GM21825 (cell line): ENCODE results near the gene C19orf53.

Experiments used
- ATAC-seq: cut with Tn5 transposase; IDR thresholded peaks from one replicate; pipeline ENCODE4 v1.9.1; 2021; ENCODE audit warnings: mild to moderate bottlenecking, moderate library complexity; ENCODE audit not compliant: unreplicated experiment

The C19orf53 gene

DNA sequence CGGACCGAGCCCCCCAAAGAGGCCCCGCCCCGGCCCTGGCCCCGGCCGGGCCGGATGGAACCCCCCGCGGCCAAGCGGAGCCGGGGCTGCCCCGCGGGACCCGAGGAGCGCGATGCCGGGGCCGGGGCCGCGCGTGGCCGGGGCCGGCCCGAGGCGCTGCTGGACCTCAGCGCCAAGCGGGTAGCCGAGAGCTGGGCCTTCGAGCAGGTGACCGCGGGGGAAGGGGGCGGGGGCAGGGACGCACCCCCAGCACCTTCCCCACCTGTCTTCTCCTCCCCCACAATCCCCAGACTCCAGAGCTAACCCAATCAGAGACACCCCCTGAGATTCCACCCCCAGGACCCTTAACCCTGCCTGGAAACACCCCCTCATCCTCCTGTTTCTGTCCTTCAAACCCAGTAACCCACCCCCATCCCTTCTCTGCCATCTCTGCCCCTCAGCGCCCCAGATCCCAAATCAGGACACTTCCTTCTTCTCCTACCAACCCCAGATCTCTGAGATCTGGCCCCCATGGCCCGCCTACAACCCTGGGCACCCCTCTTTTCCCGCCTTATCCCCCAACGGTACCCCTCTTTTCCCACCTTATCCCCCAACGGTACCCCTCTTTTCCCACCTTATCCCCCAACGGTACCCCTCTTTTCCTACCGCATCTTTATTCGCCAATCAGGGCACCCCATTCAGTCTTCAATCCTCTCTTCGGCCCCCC, 21.5 kb downstream of the C19orf53 start:
- ATAC-seq, result peak; percentile 29

GRCh38 chr19:13796301-13797057, 22.2 kb downstream of the C19orf53 start:
- no peak for ATAC-seq

DNA sequence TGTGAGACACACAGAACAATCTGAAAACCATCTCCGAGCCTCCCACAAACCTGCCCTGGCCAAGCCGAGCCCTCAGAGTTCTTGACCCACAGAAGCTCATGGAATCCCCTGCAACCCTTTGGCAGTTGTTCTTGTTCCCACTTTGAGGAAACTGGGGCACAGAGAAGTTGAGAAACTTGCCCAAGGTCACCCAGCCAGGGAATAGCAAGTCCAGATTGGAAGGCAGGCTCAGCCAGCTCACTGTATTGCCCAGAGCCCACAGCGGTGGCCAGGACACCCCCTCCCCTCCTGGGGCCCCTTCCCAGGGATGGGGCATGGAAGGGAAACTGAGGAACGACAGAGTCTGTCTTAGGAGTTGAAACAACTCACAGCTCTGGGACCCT, 22.8 kb downstream of the C19orf53 start:
- no peak for ATAC-seq

- no peak for ATAC-seq
These were observed 23.6 kb downstream of the C19orf53 start for GRCh38 chr19:13797870-13798269.

GRCh38 chr19:13799669-13800068, 25.4 kb downstream of the C19orf53 start:
- no peak for ATAC-seq

DNA sequence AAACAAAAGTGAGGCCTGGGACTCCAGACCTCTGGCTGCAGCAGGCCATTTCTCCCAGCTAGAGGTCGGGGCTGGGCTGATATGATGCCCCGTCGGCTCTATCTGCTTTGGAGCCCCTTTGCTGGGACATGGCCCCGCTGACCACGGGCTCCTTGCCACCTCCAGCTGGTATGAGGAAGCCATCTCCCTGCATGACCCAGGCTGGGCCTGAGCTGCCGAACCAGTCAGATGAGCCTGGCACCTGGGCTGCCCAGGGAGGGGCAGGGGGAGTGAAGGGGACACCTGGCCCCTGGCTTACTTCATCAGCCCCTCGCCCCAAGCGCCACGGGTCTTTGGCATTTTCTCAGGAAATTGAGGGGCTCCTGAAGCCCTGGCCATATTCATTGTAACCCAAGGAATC, 28.8 kb downstream of the C19orf53 start:
- ATAC-seq, result no peak

DNA sequence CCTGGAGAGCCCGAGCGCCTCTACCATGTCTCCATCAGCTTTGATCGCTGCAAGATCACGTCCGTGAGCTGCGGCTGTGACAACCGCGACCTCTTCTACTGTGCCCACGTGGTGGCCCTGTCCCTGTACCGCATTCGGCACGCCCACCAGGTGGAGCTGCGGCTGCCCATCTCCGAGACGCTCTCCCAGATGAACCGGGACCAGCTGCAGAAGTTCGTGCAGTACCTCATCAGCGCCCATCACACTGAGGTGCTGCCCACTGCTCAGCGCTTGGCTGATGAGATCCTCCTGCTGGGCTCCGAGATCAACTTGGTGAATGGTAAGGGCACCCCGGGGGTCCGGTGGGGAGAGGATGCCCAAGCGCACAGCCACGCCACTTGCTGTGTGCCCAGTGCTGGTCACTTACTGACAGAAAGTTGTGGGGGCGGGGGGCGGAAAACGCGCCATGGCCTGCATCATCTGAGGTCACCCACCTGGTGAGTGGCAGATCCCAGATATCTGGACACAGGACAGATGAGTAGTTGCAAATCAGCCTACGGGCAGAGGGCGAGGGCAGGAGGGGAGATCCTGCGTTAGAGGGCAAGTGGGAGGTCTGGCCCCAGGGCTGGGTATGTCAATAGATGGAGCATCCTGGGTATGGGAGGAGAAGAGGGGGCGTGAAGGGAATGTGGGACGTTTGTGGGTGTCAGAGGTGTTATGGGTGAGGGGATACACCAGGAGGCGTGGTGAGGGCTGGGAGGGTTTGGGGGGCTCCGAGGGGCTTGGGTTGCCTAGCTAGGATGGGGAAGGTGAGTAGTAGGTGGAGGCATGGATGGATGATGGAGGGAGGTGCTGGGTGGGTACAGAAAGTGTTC, 30.8 kb downstream of the C19orf53 start:
- ATAC-seq, result no peak

DNA sequence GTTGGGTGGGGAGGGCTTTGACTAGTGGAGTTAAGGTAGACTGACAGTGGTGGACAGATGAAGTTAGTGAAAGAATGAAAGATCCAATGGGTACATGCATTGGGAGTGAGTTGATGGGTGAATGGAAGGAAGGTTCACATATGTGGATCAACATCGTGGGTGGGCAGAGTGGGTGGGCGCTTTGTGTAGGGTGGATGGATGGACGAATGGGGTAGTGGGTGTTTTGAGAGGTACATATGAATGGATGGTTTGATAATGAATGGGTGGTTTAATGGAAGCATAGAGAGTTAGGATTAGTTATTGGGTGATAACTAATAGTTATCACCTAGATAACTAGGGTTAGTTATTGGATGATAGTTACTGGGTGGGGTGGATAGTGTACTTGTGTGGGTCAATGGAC, 32.5 kb downstream of the C19orf53 start:
- no peak for ATAC-seq

- no peak for ATAC-seq
These were observed 33.3 kb downstream of the C19orf53 start for GRCh38 chr19:13807421-13808021.

DNA sequence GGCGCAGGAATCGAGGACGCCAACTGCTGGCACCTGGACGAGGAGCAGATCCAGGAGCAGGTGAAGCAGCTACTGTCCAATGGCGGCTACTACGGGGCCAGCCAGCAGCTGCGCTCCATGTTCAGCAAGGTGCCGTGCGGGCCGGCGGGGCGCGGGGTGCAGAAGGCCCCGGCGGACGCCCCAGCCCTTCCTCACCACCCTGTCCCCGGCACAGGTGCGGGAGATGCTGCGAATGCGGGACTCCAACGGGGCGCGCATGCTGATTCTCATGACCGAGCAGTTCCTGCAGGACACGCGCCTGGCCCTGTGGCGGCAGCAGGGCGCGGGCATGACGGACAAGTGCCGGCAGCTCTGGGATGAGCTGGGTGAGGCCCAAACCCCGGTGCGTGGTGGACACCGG, 34.6 kb downstream of the C19orf53 start:
- no peak for ATAC-seq

DNA sequence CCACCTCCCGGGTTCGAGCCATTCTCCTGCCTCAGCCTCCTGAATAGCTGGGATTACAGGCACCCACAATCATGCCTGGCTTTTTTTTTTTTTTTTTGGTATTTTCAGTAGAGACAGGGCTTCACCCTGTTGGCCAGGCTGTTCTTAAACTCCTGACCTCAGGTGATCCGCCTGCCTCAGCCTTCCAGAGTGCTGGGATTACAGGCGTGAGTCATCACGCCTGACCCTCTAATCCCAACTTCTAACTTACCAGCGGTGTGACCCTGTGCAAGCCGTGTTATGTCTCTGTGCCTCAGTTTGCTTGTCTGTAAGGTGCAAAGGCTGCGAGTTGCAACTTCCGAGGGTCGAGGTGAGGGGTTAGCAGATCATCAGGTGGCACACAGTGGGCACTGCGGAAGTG, 38.3 kb downstream of the C19orf53 start:
- ATAC-seq, result no peak

- no peak for ATAC-seq
These were observed 38.9 kb downstream of the C19orf53 start for GRCh38 chr19:13813147-13813546.

DNA sequence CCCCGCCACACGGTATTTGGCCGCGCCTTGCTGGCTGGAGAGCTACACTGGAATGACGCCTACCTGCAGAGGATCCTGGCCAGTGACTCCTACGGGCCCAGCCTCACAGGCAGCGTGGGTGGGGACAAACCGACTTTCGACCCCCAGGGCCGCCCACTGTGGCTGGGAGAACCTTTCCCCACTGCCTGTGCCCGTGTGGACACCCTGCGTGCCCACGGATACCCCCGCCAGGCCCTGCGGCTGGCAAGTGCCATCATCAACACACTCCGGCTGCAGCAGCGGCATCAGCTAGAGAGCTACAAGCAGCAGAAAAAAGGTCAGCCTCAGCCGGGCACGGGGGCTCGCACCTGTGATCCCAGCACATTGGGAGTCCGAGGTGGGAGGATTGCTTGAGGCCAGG, 40.3 kb downstream of the C19orf53 start:
- ATAC-seq, result no peak

GRCh38 chr19:13817018-13817614, 42.9 kb downstream of the C19orf53 start:
- ATAC-seq, result no peak

DNA sequence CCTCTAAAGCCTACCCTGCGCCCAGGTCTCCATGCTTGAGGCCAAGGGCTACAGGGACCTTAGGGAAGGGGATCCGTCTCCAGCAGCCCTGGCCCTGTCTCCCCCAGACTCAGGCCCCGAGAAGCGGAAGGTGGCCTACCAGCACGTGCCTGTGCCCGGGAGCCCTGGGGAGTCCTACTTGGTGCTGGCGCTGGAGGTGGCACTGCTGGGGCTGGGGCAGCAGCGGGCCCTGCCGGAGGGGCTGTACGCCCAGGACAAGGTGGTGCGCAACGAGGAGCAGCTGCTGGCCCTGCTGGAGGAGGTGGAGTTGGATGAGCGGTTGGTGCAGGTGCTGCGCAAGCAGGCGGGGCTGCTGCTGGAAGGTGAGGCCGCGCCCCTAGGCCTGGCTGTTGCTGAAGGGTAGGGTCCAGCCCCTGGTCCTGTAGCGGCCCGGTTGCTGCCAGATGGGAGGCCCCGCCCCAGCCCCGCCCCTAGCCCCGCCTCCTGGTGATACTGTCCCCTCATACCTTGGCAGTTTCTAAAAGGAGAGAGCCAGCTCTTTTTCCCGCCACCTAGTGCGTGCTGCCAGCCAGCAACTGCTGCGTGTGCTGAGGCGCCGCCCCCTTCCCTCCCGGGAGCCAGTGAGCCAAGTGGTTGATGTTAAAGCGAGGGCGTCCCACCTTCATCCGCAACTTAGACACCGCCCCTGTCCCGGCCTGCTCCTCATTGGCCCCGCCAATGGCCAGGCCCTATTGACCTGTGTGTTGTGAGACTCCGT, 43.5 kb downstream of the C19orf53 start:
- no peak for ATAC-seq

DNA sequence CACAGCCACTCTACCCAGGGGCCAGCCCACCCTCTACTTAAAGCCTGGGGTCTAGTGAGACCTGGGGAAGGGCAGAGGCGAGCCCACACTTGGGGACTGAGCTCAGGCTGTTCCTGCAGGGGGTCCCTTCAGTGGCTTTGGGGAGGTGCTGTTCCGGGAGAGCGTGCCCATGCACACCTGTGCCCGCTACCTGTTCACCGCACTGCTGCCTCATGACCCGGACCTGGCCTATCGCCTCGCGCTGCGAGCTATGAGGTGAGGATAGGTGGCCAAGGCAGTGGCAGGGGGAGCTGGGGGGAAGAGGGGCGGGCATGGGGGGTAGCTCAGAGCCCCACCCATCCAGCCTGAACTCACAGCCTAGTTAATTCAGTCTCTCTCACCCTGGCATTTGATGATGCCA, 45.0 kb downstream of the C19orf53 start:
- ATAC-seq, result no peak

- no peak for ATAC-seq
These were observed 47.0 kb downstream of the C19orf53 start for GRCh38 chr19:13821292-13821691.

DNA sequence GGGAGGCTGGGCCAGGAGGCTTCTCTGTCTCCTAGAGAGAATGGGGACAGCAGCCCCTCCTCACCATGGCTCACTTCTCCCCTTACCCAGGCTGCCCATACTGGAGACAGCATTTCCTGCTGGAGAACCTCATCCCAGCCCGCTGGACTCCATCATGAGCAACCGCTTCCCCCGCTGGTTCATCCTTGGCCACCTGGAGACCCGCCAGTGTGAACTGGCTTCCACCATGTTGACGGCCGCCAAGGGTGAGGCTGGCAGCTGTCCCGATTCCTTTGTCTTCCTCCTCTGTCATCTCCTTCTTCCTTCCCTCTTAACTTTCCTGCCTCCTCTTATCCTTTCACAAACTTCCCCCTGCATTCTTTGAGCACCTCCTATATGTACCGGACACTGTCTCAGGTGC, 49.0 kb downstream of the C19orf53 start:
- ATAC-seq, result no peak

- no peak for ATAC-seq
These were observed 49.6 kb downstream of the C19orf53 start for GRCh38 chr19:13823901-13824300.

DNA sequence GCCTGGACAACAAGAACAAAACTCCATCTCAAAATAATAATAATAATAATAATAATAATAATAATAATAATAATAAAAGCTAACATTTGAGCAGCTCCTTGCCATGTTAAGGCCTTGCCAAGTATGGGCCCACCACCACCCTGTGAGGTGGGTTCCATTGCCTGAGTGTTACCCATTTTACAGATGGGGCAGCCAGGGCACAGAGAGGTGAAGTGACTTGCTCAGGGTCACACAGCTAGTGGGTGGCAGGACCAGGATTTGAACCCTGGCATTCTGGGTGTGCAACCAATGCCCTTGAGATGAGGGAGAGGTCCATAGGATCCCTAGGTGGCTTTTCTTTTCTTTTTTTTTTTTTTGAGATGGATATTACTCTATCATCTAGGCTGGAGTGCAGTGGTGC, 50.4 kb downstream of the C19orf53 start:
- no peak for ATAC-seq
